ENCODE measurements around the gene PVRIG. TPM values are rescaled to one million over a fixed set of nuclear protein-coding genes. Genes with fewer than 3 reads are reported as not detected.
"Not testable (repeated sequence)": the region's sequence is repeated elsewhere in the genome, so short reads cannot be mapped to it uniquely, and the experiment has no call there.

PVRIG gene
- total RNA-seq, 2 donors from 2014 or later = 30.1 to 30.5 TPM

DNA sequence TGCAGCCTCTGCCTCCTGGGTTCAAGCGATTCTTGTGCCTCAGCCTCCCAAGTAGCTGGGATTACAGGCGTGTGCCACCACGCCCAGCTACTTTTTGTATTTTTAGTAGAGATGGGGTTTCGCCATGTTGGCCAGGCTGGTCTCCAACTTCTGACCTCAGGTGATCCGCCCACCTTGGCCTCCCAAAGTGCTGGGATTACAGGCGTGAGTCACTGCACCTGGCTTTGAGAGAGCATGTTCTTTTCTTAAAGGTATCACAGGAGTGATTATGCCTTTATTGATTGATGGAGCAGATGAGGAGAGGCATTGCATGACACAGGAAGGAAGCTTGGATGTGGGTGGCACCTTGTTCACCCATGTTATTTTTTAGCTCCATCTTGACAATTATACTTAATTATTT, 36.7 kb upstream of the PVRIG start:
- not testable (repeated sequence) for H3K27ac Mint-ChIP-seq; DNase-seq; ATAC-seq; H3K4me3 Mint-ChIP-seq; H3K9me3 ChIP-seq (ENCODE audit: control insufficient read depth, low read length, poor library complexity, severe bottlenecking); H3K27me3 Mint-ChIP-seq; H3K36me3 Mint-ChIP-seq (ENCODE audit: low read depth)
- H3K4me1 Mint-ChIP-seq = peaks cover 12% of the 10 kb centered on the region

DNA sequence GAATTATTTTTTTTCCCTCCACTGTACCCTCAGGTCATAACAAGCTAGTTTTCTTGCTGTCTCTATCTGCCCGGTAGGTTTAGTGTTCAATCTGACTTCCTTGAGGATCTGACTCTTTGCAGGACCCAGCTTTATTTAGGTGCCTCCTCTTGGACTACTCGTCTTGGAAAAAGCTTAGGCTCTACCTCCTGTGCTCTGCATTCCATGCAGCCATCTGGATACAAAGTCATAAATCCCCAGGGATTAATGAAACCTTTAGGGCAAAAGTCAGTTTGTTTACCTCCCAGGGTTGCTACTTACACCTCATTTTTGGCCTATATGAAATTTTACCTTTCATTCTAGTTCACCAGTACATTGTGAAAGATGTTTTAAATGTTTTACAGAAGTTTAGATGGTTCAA, 34.0 kb upstream of the PVRIG start:
- no peaks in the 10 kb centered on the region for H3K9me3 ChIP-seq (ENCODE audit: control insufficient read depth, low read length, poor library complexity, severe bottlenecking)
- DNase-seq (no peak), ATAC-seq (no peak)
- no peak overlapping the region for H3K4me3 Mint-ChIP-seq
- peaks cover 4% of the 10 kb centered on the region for H3K27me3 Mint-ChIP-seq
- H3K4me1 Mint-ChIP-seq = peaks cover 14% of the 10 kb centered on the region
- H3K27ac Mint-ChIP-seq = no peak overlapping the region
- H3K36me3 Mint-ChIP-seq (ENCODE audit: low read depth) = no peaks in the 10 kb centered on the region

DNA sequence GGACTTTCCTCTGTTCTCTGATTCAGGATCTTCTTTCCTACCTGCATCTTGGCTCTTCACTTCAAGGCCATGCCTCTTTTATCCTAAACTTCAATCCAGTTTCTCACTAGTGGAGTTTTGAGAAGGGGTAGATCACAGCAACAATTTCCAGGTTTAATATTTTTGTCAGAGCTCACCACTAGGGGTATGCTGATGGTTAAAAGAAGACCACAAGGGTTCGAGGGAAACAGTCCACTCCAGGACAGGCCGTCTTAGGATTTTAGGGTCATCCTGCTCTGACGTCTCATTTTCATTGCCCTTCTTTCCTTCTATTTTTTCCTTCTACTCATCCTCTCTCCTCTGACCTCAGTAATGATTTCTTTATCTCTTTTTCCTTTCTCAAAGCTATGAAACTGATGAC, 30.7 kb upstream of the PVRIG start:
- H3K4me3 Mint-ChIP-seq = no peak overlapping the region
- H3K27me3 Mint-ChIP-seq = no peaks in the 10 kb centered on the region
- no peaks in the 10 kb centered on the region for H3K9me3 ChIP-seq (ENCODE audit: control insufficient read depth, low read length, poor library complexity, severe bottlenecking)
- H3K27ac Mint-ChIP-seq = peak overlapping the region; percentile 75
- H3K4me1 Mint-ChIP-seq = peaks cover 7% of the 10 kb centered on the region
- DNase-seq (no peak), ATAC-seq (no peak)
- no peaks in the 10 kb centered on the region for H3K36me3 Mint-ChIP-seq (ENCODE audit: low read depth)

DNA sequence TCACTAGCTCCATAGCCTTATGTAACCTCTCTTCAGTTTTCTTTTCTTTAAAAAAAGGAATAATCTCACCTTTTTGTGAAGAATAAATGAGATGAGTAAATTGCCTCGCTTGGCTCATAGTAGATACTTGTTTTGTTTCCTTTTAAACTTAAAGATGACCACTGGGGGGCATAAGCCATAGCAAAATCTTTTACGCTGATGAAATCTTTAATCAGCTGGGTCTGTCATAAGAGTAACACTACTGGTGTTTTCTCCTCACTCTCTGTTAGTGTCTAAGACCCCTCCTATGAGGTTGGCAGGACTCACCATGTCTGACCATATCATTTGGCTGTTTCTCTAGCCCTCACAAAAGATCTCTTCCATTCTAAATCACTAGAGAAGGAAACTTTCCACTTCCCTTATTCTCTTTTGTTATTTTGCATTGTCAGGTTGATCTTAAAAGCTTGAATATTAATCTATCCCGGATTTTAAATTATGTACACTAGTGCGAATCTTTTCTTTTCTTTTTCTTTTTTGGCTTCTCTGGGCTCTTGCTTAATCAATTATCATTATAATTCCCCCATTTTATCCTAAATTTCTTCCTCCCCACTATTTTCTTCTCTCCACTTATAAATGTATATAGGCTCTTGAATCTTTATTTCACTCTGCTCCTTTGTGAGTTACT, 29.6 kb upstream of the PVRIG start:
- H3K9me3 ChIP-seq (ENCODE audit: control insufficient read depth, low read length, poor library complexity, severe bottlenecking) = no peaks in the 10 kb centered on the region
- peak overlapping the region; percentile 75 for H3K27ac Mint-ChIP-seq
- no peaks in the 10 kb centered on the region for H3K27me3 Mint-ChIP-seq
- DNase-seq (no peak), ATAC-seq (peak; percentile 77)
- no peak overlapping the region for H3K4me3 Mint-ChIP-seq
- H3K4me1 Mint-ChIP-seq = peaks cover 7% of the 10 kb centered on the region
- no peaks in the 10 kb centered on the region for H3K36me3 Mint-ChIP-seq (ENCODE audit: low read depth)

DNA sequence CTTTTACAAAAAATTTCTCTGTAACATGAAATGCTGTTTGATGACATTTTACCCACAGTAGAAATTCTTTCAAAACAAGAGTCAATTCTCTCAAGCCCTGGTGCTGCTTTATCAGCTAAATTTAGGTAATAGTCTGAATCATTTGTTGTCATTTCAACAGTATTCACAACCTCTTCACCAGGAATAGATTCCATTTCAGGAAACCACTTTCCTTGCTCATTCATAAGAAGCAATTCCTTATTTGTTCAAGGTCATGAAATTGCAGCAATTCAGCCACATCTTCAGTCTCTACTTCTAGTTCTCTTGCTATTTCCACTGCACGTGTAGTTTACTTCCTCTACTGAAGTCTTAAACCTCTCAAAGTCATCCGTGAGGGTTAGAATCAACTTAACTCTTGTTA, 28.0 kb upstream of the PVRIG start:
- Mint-ChIP-seq H3K27ac (no peak overlapping the region), H3K4me1 (peaks cover 7% of the 10 kb centered on the region), H3K36me3 (ENCODE audit: low read depth) (no peaks in the 10 kb centered on the region), H3K4me3 (no peak overlapping the region), H3K27me3 (no peaks in the 10 kb centered on the region)
- ATAC-seq (no peak), DNase-seq (no peak)
- H3K9me3 ChIP-seq (ENCODE audit: control insufficient read depth, low read length, poor library complexity, severe bottlenecking) = no peaks in the 10 kb centered on the region

DNA sequence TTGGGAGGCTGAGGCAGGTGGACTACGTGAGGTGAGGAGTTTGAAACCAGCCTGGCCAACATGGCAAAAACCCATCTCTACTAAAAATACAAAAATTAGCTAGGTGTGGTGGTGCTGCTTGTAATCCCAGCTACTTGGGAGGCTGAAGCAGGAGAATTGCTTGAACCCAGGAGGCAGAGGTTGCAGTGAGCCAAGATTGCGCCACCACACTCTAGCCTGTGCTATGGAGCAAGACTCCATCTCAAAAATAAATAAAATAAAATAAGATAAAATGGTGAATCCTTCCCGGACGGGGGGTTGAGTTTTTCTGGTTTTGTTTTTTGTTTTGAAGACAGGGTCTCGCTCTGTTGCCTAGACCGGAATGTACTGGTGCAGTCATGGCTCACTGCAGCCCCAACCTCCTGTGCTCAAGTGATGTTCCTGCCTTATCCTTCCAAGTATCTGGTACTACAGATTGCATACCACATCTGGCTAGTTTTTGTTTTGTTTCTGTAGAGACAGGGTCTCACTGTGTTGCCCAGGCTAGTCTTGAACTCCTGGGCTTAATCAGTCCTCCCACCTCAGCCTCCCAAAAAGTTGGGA, 27.4 kb upstream of the PVRIG start:
- H3K4me3 Mint-ChIP-seq; DNase-seq; H3K27ac Mint-ChIP-seq; H3K9me3 ChIP-seq (ENCODE audit: control insufficient read depth, low read length, poor library complexity, severe bottlenecking); H3K27me3 Mint-ChIP-seq; ATAC-seq; H3K4me1 Mint-ChIP-seq; H3K36me3 Mint-ChIP-seq (ENCODE audit: low read depth): not testable (repeated sequence)

DNA sequence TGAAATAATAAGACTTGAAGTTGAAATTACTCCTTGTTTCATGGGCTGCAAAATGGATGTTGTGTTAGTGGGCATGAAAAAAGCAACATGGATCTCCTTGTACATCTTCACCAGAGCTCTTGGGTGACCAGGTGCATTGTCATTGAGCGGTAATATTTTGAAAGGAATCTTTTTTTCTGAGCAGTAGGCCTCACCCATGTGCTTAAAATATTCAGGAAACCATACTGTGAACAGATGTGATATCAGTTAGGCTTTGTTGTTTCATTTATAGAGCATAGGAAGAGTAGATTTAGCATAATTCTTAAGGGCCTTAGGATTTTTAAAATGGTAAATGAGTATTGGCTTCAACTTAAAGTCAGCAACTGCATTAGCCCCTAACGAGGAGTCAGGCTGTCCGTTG, 26.8 kb upstream of the PVRIG start:
- no peak for DNase-seq
- H3K4me3 Mint-ChIP-seq = no peak overlapping the region

DNA sequence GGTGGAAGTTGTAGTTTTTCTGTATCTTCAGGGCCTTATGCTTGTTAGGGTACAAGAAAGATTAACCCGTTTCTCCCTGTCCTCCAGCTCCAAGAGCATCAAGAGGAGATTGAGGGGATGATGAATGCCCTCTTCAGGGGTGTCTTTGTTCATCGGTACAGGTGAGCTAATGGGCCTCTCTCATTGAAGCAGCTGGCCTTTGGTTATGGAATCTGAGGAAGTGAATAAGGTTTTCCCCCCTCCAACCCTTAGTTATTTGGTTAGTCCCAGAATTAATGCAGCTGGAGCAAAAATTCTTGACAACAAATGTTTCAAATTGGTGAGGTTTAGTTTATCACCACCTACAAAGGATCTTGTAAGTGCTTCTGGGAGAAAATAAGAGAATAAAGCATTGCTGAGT, 24.5 kb upstream of the PVRIG start:
- no peak overlapping the region for H3K4me3 Mint-ChIP-seq
- no peaks in the 10 kb centered on the region for H3K9me3 ChIP-seq (ENCODE audit: control insufficient read depth, low read length, poor library complexity, severe bottlenecking)
- peaks cover 3% of the 10 kb centered on the region for H3K4me1 Mint-ChIP-seq
- H3K27me3 Mint-ChIP-seq = peaks cover 12% of the 10 kb centered on the region
- ATAC-seq (no peak), DNase-seq (no peak)
- no peaks in the 10 kb centered on the region for H3K36me3 Mint-ChIP-seq (ENCODE audit: low read depth)
- no peak overlapping the region for H3K27ac Mint-ChIP-seq

More for the DNA sequence above, 26.8 kb upstream of the PVRIG start:
- Mint-ChIP-seq H3K36me3 (ENCODE audit: low read depth) (no peaks in the 10 kb centered on the region), H3K4me1 (peaks cover 7% of the 10 kb centered on the region), H3K27me3 (no peaks in the 10 kb centered on the region), H3K27ac (no peak overlapping the region)
- ATAC-seq = no peak
- no peaks in the 10 kb centered on the region for H3K9me3 ChIP-seq (ENCODE audit: control insufficient read depth, low read length, poor library complexity, severe bottlenecking)

DNA sequence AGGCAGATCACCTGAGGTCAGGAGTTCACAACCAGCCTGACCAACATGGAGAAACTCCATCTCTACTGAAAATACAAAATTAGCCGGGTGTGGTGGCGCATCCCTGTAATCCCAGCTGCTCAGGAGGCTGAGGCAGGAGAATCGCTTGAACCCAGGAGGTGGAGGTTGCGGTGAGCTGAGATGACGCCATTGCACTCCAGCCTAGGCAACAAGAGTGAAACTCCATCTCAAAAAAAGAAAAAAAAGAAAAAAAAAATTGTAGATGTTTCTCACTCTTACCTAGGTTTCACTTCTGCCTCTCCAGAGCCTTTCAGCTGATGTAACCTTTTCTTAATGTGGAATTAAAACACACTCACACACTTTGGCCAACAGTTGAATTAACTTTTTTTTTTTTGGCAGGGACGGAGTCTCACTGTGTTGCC, 23.8 kb upstream of the PVRIG start:
- H3K36me3 Mint-ChIP-seq (ENCODE audit: low read depth); H3K4me1 Mint-ChIP-seq; DNase-seq; H3K27ac Mint-ChIP-seq; ATAC-seq; H3K9me3 ChIP-seq (ENCODE audit: control insufficient read depth, low read length, poor library complexity, severe bottlenecking); H3K4me3 Mint-ChIP-seq: not testable (repeated sequence)
- peaks cover 12% of the 10 kb centered on the region for H3K27me3 Mint-ChIP-seq

DNA sequence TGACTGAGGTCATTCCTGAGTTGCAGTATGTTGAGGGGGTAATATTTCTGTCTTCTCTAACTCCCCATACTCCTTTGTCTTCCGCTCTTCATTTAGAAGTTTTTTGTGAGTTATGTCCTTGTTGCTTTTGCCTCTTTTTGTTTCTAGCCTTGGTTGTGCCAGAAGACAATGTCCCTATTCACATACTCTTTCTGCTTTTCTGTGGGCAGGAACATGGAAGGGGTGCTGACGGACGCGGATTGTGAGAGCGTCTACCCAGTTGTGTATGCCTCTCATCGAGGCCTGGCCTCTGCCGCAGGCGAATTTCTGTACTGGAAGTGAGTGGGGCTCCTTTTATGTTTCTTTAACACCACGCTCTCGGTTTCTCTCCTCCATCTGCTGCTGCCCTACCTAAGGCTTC, 21.5 kb upstream of the PVRIG start:
- no peak for ATAC-seq
- no peaks in the 10 kb centered on the region for H3K4me1 Mint-ChIP-seq
- no peak overlapping the region for H3K27ac Mint-ChIP-seq
- H3K9me3 ChIP-seq (ENCODE audit: control insufficient read depth, low read length, poor library complexity, severe bottlenecking) = no peaks in the 10 kb centered on the region
- no peak for DNase-seq
- H3K27me3 Mint-ChIP-seq = peaks cover 12% of the 10 kb centered on the region
- no peak overlapping the region for H3K4me3 Mint-ChIP-seq
- no peaks in the 10 kb centered on the region for H3K36me3 Mint-ChIP-seq (ENCODE audit: low read depth)

DNA sequence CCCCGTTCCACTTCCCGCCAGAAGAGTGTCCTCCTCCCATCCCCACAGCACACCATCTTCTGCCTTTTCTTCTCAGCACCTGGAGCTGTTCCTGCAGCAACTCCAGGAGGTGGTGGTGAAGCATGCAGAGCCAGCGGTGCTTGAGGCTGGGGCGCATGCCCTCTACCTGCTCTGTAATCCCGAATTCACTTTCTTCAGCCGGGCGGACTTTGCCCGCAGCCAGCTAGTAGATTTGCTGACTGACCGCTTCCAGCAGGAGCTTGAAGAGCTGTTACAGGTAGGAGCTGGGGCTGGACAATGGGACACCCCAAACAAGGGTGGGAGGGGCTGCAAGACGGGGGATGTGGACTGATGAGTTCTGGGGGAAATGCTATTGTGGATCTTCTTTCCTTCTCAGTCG, 19.1 kb upstream of the PVRIG start:
- DNase-seq = no peak
- no peak for ATAC-seq
- Mint-ChIP-seq H3K27me3 (peaks cover 12% of the 10 kb centered on the region), H3K4me1 (peaks cover 2% of the 10 kb centered on the region), H3K27ac (no peak overlapping the region), H3K36me3 (ENCODE audit: low read depth) (peaks cover 2% of the 10 kb centered on the region), H3K4me3 (no peak overlapping the region)
- no peaks in the 10 kb centered on the region for H3K9me3 ChIP-seq (ENCODE audit: control insufficient read depth, low read length, poor library complexity, severe bottlenecking)

DNA sequence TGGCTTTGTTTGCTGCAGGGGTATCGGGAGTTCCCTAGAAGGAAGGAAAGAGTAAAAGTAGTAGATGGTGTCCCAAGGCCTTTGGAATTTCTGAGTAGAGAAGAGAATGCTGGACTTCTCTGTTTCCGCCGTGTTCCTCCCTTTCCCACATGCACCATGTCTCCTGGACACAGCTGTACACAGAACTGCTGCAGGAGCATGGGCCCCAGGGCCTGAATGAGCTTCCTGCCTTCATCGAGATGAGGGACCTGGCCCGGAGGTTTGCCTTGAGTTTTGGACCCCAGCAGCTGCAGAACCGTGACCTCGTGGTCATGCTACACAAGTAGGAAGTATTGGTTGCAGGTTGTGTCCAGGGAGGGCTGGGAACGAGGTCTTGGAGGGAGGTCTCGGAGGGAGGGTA, 15.3 kb upstream of the PVRIG start:
- Mint-ChIP-seq H3K36me3 (ENCODE audit: low read depth) (peaks cover 2% of the 10 kb centered on the region), H3K4me1 (peaks cover 15% of the 10 kb centered on the region), H3K27ac (no peak overlapping the region), H3K27me3 (no peaks in the 10 kb centered on the region), H3K4me3 (no peak overlapping the region)
- DNase-seq = no peak
- no peak for ATAC-seq
- no peaks in the 10 kb centered on the region for H3K9me3 ChIP-seq (ENCODE audit: control insufficient read depth, low read length, poor library complexity, severe bottlenecking)

DNA sequence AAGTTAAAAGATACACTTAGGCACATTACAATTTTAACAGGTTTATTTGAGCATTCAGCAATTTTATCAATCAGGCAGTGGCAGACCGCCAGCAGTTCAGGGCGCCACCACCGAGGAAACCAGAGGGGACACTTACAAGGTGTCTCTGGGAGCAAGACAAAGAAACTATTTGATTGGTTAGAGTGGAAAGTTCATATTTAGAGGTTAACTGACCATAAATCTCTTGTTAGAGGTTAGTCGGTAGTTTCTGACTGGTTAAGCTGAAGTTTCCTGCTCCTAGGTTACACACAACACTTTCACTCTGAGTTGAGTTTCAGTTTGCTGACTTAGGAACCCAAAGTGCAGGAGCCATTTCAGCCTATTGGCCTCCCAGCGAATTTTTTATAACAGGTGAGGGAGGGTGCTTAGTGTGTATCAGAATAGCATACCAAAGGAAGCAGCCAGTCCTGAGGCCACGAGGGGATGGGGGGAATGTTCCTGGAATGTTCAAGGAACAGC, 10.8 kb upstream of the PVRIG start:
- peak overlapping the region; percentile 71 for H3K4me3 Mint-ChIP-seq
- H3K36me3 Mint-ChIP-seq (ENCODE audit: low read depth) = peaks cover 5% of the 10 kb centered on the region
- peaks cover 32% of the 10 kb centered on the region for H3K4me1 Mint-ChIP-seq
- peak overlapping the region; percentile 93 for H3K27ac Mint-ChIP-seq
- no peak for DNase-seq
- H3K9me3 ChIP-seq (ENCODE audit: control insufficient read depth, low read length, poor library complexity, severe bottlenecking) = no peaks in the 10 kb centered on the region
- ATAC-seq = peak; percentile 53
- no peaks in the 10 kb centered on the region for H3K27me3 Mint-ChIP-seq

DNA sequence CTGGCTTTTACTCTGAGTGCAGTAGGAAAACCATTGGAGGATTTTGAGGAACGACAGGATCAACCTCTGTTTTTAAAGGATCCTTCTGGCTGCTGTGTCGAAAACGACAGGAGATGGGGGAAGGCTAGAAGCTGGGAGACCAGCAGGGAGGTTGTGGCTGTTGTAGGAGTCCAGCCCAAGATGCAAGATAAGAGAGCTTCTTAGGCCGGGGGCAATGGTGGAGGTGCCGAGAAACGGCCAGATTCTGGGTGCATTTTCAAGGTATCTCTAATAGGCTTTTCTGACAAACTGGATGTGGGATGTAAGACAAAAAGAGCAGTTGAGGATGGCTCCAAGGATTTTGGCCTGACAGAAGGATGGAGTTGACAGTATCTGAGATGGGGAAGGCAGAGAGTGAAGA, 10.3 kb upstream of the PVRIG start:
- H3K4me3 Mint-ChIP-seq = peak overlapping the region; percentile 71

More for the DNA sequence above, 10.3 kb upstream of the PVRIG start:
- ATAC-seq (no peak), DNase-seq (no peak)
- peaks cover 2% of the 10 kb centered on the region for H3K36me3 Mint-ChIP-seq (ENCODE audit: low read depth)
- H3K27ac Mint-ChIP-seq = peak overlapping the region; percentile 93
- no peaks in the 10 kb centered on the region for H3K27me3 Mint-ChIP-seq
- no peaks in the 10 kb centered on the region for H3K9me3 ChIP-seq (ENCODE audit: control insufficient read depth, low read length, poor library complexity, severe bottlenecking)
- peaks cover 30% of the 10 kb centered on the region for H3K4me1 Mint-ChIP-seq

All from T-helper 17 cell (primary cell).